Motor neuron (in vitro differentiated cells): ENCODE results near the gene NOX3. TPM values are rescaled to one million over a fixed set of nuclear protein-coding genes. Genes with fewer than 3 reads are reported as not detected.

Experiments used
- ATAC-seq, 8 experiments: fragments of 200-7000 bp; cut with Tn5 transposase; replicated peaks in 6 of 8; 2 replicates each; pipeline ENCODE4 v1.8.0; 2021; ENCODE audit warnings: mild to moderate bottlenecking in 8 of 8, moderate library complexity in 8 of 8
- H3K27ac ChIP-seq, 2 donors: fragments of 250-450 bp; sonication (Bioruptor Pico); 2 replicates each; pipeline ENCODE4 v1.9.0; 2021; ENCODE audit warnings: antibody characterized with exemption in 2 of 2, mild to moderate bottlenecking in 2 of 2, moderate library complexity in 1 of 2
- H3K4me1 ChIP-seq, 2 donors: fragments of 250-450 bp; sonication (Bioruptor Pico); replicated peaks in 1 of 2; 2 replicates each; pipeline ENCODE4 v1.6.1; 2021; ENCODE audit warnings: antibody characterized with exemption in 2 of 2, mild to moderate bottlenecking in 2 of 2, moderate library complexity in 1 of 2
- H3K4me3 ChIP-seq, 5 donors: fragments of 250-450 bp; sonication (Bioruptor Pico); 2 replicates each; pipeline ENCODE4 v1.9.0; 2021; ENCODE audit warnings: antibody characterized with exemption in 5 of 5, mild to moderate bottlenecking in 5 of 5, moderate library complexity in 4 of 5
- WGBS, 10 experiments: fragments of 450-650 bp; shearing (Covaris generic); methylation state at CpG; one replicate each; pipeline ENCODE4 v1.0.0; 2022; 5-methylcytosine and 5-hydroxymethylcytosine counted together
- in situ Hi-C, 9 experiments: fragments of 400-800 bp; cut with MboI; loops; one replicate each; pipeline ENCODE4 v1.15.0; 2021; ENCODE audit warnings: low sequenced_read_pairs in 9 of 9, low pct_unique_long_range_greater_than_20kb in 2 of 9; ENCODE audit not compliant: unreplicated experiment in 9 of 9
- total RNA-seq, 8 experiments: library from RNA; unstranded; fragments of 300-600 nt; gene quantifications; 2 replicates each; pipeline versions ENCODE4 v1.2.3 to v1.2.4, GENCODE V29; 2022

NOX3 gene
- total RNA-seq, 8 experiments from 2014 or later: not detected

DNA sequence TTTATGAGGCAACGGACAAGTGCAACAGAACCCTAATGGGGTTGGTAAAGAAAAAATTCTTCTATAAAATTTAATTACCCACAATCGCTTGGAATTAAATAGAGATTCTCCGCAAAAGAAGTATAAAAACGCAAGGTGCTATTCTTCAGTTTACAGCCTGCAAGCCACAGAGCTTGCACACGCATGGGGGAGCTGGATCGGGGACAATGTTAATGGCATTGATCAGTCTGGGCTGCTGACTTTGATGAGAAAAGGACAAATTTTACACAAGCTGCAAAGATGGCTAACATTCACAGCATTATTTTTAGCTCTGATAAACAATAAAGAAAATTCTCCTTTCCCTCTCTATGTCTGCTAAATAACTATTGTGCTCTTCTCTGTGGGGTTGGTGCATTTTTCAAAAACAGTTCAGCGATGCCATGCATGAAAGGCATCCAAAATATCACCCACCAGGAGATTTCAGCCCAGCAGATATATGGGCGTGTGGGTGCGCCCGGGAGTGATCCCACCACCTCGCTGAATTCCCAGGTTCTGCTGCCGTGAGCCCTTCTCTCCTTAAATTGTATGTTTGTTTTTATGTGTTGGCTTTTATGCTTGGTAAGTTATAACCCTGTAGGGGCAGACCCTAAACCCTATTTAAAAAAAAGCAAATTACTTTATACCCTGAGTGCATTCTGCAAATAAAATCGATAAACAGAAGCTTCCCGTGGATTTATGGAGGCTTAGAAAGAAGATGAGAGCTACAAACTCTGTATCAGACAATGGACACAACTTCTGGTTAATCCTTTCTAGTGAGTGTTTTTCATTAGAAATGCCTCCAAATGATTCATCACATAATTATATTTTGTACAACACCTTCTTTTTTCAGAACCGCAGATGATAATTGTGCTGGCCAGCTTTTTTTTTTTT, 55.6 kb downstream of the NOX3 start:
- no peak for ATAC-seq
- peaks cover 0 to 13% of the 10 kb centered on the region in 2 donors for H3K4me1 ChIP-seq
- WGBS, 10 experiments: 54 to 97% (median 89%) methylated on average over 5 to 15 of the region's 15 CpGs
- H3K4me3 ChIP-seq: no peak overlapping the region
- in situ Hi-C loops: no loop called here
- no peak overlapping the region for H3K27ac ChIP-seq

DNA sequence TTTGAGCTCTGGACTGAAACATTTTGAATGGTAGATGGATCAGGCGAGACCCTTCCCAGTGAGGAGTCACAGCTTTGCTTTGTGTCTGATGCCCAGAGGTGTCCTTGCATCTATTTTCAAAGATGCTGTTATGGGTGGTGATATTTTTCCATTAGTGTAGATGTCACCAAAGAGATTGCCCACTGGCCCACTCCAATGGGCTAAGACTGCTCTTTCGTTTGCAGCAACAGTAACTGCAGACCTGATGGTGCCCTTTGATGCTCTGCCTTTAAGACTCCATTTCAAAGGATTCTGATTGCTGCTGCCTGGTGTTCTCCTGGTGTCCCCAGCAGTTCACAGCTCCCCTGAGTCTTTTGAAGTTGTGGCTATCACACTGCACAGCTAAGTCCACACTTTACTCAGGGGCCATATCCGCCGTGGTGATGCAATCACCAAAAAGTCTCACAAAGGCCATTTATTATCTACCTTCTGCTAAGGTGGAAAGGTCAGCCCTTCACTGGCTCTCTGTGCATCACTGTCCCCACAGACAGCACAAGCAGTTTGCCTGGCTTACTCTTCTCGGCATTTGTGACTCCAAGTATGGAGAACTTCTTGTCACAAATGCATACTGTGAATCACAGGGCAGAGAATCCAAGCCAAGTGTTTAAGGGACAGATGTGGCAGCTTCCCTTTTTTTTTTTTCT, 56.4 kb downstream of the NOX3 start:
- ATAC-seq: peak in 2 of 8 experiments; percentile 31
- Histone ChIP-seq H3K27ac (no peak overlapping the region), H3K4me1 (peaks cover 0 to 13% of the 10 kb centered on the region in 2 donors), H3K4me3 (no peak overlapping the region)
- in situ Hi-C loops: no loop called here
- WGBS, 10 experiments: 20 to 100% (median 86%) methylated on average over 1 to 4 of the region's 5 CpGs; no CpG with 5 or more reads in 1 of the 10 experiments

DNA sequence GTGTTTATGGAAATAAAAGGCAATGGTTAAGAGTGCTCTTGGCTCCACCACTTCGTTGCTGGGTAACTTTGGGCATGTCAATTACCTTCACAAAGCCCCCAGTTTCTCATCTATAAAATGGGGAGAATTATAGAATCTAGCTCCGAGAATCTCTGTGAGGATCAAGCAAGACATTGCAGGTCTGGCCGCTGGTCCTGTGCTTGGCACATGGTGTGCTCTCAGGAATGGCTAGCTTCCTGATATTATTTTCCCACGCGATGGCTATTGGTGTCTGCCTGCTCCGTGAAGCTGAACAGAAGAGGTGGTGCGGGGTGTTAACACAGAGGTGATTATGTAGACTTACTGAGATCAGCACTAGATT, 57.0 kb downstream of the NOX3 start:
- 73 to 100% (median 84%) methylated on average over 1 to 7 of the region's 7 CpGs for WGBS, 10 experiments
- Histone ChIP-seq H3K4me1 (peaks cover 0 to 13% of the 10 kb centered on the region in 2 donors), H3K4me3 (no peak overlapping the region), H3K27ac (no peak overlapping the region)
- no peak for ATAC-seq
- in situ Hi-C loops: no loop called here

GRCh38 chr6:155398221-155398620, 57.4 kb downstream of the NOX3 start:
- in situ Hi-C loops: no loop called here
- Histone ChIP-seq H3K27ac (no peak overlapping the region), H3K4me1 (peaks cover 0 to 13% of the 10 kb centered on the region in 2 donors), H3K4me3 (no peak overlapping the region)
- no peak for ATAC-seq
- 0 to 100% (median 83%) methylated on average over 1 to 3 of the region's 3 CpGs; no CpG with 5 or more reads in 3 of the 10 experiments for WGBS, 10 experiments

DNA sequence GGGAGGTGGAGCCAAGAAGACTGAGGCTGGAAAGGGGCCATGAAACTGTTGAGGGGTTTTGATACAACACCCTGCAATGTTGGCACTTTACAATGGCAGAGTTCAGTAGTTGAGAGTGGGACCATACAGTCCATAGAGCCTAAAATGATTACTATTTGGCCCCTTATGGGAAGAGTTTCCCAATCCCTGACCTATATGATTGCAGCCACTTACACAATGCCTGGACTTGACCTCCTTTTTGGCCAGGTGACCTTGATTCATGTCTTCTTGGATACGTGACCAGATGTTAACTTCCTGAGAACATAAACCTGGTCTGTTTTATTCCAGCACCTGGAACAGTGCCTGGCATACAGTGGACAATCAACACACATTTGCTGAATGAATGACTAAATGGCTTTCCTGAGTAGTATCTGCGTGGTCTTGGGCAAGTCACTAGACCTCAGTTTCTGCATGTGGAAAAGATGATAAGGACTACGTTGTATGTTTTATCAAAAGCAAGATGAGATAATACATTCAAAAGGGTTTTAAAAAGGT, 58.4 kb downstream of the NOX3 start:
- no peak for ATAC-seq
- no peak overlapping the region for H3K27ac ChIP-seq
- in situ Hi-C loops: no loop called here
- H3K4me1 ChIP-seq: peaks cover 0 to 13% of the 10 kb centered on the region in 2 donors
- H3K4me3 ChIP-seq: no peak overlapping the region
- 58 to 100% (median 92%) methylated on average over 2 to 3 of the region's 3 CpGs for WGBS, 10 experiments

DNA sequence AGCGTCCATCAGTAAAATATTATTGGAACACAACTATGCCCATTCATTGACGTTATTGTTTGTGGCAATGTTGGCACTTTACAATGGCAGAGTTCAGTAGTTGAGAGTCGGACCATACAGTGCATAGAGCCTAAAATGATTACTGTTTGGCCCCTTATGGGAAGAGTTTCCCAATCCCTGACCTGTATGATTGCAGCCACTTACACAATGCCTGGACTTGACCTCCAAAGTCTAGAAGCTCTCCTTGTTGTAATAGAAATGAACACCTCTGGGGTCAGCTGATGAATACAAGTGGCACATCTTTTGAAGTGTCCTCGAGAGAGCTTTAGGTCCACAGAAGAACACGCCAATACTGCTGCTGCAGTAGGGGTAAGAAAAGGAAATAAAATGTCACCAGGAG, 59.0 kb downstream of the NOX3 start:
- ATAC-seq: no peak
- in situ Hi-C loops: no loop called here
- Histone ChIP-seq H3K4me3 (no peak overlapping the region), H3K27ac (no peak overlapping the region), H3K4me1 (peaks cover 0 to 13% of the 10 kb centered on the region in 2 donors)
- WGBS, 10 experiments: 69 to 100% (median 94%) methylated on average over 1 to 4 of the region's 5 CpGs; no CpG with 5 or more reads in 1 of the 10 experiments

DNA sequence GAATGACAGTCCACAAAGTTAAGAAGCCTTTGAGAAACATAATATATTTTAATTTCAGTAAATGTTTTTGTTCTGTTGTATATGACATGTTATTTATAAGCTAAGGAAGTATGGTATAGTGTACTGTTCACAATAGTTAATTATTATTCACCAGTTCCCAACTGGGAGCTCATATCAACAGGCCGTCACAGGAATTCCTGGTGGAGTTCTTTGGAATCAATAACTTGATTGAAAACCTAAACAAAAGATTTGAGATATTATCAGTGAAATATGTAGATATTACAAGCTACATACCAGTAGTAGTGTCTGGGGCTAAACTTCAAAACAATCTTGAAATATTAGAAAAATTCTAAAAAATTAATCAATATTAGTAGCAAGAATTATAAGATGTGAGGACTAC, 60.3 kb downstream of the NOX3 start:
- H3K27ac ChIP-seq: no peak overlapping the region
- no peak overlapping the region for H3K4me3 ChIP-seq
- in situ Hi-C loops: no loop called here
- 75 to 100% (median 100%) methylated on average over 1 of the region's 1 CpG; no CpG with 5 or more reads in 1 of the 10 experiments for WGBS, 10 experiments
- ATAC-seq: no peak
- H3K4me1 ChIP-seq: peaks cover 0 to 13% of the 10 kb centered on the region in 2 donors

DNA sequence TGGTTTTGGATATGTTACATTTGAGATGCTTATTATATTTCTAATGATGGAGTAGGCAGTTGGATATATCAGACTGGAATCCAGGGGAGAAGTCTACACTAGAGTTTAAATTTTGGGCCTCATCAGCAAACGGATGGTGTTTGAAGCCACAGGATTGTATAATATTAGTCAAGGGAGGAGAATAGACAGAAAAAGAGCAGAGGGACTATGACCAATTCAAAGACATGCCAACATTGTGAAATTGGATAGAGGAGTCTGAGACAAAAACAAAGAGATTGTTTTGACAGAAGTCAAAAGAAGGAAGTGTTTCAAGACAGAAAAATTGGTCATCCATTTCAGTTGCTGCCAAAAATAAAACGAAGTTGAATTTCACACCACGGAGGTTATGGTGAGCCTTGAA, 66.5 kb downstream of the NOX3 start:
- Histone ChIP-seq H3K27ac (no peak overlapping the region), H3K4me3 (no peak overlapping the region), H3K4me1 (peaks cover 6 to 14% of the 10 kb centered on the region in 2 donors)
- WGBS, 10 experiments: 8 to 100% (median 77%) methylated on average over 1 to 3 of the region's 3 CpGs; no CpG with 5 or more reads in 1 of the 10 experiments
- ATAC-seq: no peak
- in situ Hi-C loops: no loop called here

GRCh38 chr6:155388591-155388990, 67.0 kb downstream of the NOX3 start:
- no peak overlapping the region for H3K27ac ChIP-seq
- no peak overlapping the region for H3K4me3 ChIP-seq
- peak in 3 of 8 experiments; percentile 67 to 99 (median 81) for ATAC-seq
- H3K4me1 ChIP-seq: peaks cover 6 to 19% of the 10 kb centered on the region in 2 donors
- in situ Hi-C loops: no loop called here

- peaks cover 6 to 19% of the 10 kb centered on the region in 2 donors for H3K4me1 ChIP-seq
- H3K4me3 ChIP-seq: no peak overlapping the region
- ATAC-seq: no peak
- no peak overlapping the region for H3K27ac ChIP-seq
- in situ Hi-C loops: no loop called here
- 58 to 100% (median 89%) methylated on average over 1 to 2 of the region's 2 CpGs for WGBS, 10 experiments
These were observed 68.2 kb downstream of the NOX3 start for GRCh38 chr6:155387481-155387880.

DNA sequence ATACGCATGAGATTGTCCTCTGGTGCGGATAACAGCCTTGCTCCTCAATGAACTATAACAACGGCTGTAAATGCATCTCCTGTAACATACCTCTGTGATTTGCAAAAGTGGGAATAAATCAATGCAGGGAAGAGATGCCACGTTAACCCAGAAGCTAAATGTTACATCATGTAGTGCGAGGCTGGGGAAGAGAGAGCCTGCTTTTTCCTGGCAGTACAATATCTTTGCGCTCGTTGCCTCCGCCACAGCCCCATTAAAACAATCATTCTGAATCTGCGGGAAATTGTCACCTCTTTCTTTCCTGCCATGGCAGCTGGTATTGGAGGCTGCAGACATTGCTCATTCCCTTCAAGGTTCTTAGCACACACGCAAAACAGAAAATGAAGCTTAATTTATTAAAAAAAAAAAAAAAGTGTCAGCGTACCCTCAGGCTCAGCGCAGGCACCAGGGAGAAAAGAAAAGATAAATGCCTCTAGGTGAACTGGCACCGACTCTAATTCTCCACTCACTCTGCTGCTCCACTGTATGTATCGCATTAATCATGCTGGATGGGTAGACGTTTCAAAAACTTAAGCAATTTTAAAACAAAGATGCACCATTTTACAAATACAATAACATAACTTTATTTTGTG, 71.2 kb downstream of the NOX3 start:
- H3K4me1 ChIP-seq: peaks cover 8 to 26% of the 10 kb centered on the region in 2 donors
- peak in 5 of 8 experiments; percentile 90 to 94 (median 93) for ATAC-seq
- in situ Hi-C loops: no loop called here
- H3K27ac ChIP-seq: peak overlapping the region; percentile 56 to 85
- WGBS, 10 experiments: 27 to 89% (median 62%) methylated on average over 4 to 15 of the region's 15 CpGs
- peak overlapping the region in 4 of 5 donors; percentile 3 to 32 (median 18) for H3K4me3 ChIP-seq

GRCh38 chr6:155383913-155384312, 71.7 kb downstream of the NOX3 start:
- Histone ChIP-seq H3K4me1 (peaks cover 8 to 26% of the 10 kb centered on the region in 2 donors), H3K27ac (peak overlapping the region; percentile 56 to 85), H3K4me3 (peak overlapping the region in 4 of 5 donors; percentile 3 to 32 (median 18))
- peak in 5 of 8 experiments; percentile 35 to 55 (median 47) for ATAC-seq
- in situ Hi-C loops: no loop called here
- 56 to 100% (median 69%) methylated on average over 1 to 5 of the region's 5 CpGs; no CpG with 5 or more reads in 1 of the 10 experiments for WGBS, 10 experiments

DNA sequence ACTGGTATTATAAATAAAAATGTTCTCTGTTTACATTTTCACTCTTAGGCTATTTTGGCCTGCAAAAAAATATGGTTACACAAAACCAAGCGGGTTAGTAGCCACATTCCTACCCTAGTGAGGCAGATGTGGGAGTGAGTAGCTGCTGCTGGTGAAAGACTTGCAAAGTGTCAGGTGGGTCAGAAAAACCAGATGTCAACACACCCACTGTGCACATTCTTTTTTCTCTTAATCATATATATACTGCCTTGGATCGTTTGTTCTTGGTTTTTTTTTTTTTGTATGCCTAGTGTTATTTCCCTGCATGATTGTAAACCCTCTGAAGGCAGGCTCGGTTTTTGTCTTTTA, 73.3 kb downstream of the NOX3 start:
- 20 to 100% (median 80%) methylated on average over 1 to 3 of the region's 3 CpGs; no CpG with 5 or more reads in 1 of the 10 experiments for WGBS, 10 experiments
- in situ Hi-C loops: no loop called here
- no peak overlapping the region for H3K27ac ChIP-seq
- H3K4me3 ChIP-seq: no peak overlapping the region
- ATAC-seq: peak in 1 of 8 experiments; percentile 70
- peaks cover 8 to 26% of the 10 kb centered on the region in 2 donors for H3K4me1 ChIP-seq
